ENCODE data around the gene KCNC4.

Gene KCNC4

GRCh38 chr1:110210604-110211495 is 736 bp downstream of the KCNC4 start:
- DNase-seq (ENCODE audit: insufficient read length, low spot score) (peak; percentile 17), FAIRE-seq (no peak)

GRCh38 chr1:110211496-110212168 is 1.5 kb downstream of the KCNC4 start:
- FAIRE-seq = no peak
- DNase-seq (ENCODE audit: insufficient read length, low spot score) = no peak

- FAIRE-seq (no peak), DNase-seq (ENCODE audit: insufficient read length, low spot score) (no peak)
Measured at GRCh38 chr1:110212169-110213142, 2.3 kb downstream of the KCNC4 start.

- FAIRE-seq (no peak), DNase-seq (ENCODE audit: insufficient read length, low spot score) (no peak)
Measured at GRCh38 chr1:110213143-110213540, 3.0 kb downstream of the KCNC4 start.

- no peak for DNase-seq (ENCODE audit: insufficient read length, low spot score)
- no peak for FAIRE-seq
Measured at GRCh38 chr1:110214454-110215404, 4.6 kb downstream of the KCNC4 start.

GRCh38 chr1:110215621-110216515 is 5.8 kb downstream of the KCNC4 start:
- FAIRE-seq (no peak), DNase-seq (ENCODE audit: insufficient read length, low spot score) (no peak)

GRCh38 chr1:110216844-110217444 is 6.8 kb downstream of the KCNC4 start:
- DNase-seq (ENCODE audit: insufficient read length, low spot score) (no peak), FAIRE-seq (no peak)

- FAIRE-seq (no peak), DNase-seq (ENCODE audit: insufficient read length, low spot score) (no peak)
Measured at GRCh38 chr1:110218137-110218536, 8.0 kb downstream of the KCNC4 start.

GRCh38 chr1:110218739-110219138 is 8.6 kb downstream of the KCNC4 start:
- DNase-seq (ENCODE audit: insufficient read length, low spot score) (no peak), FAIRE-seq (no peak)

GRCh38 chr1:110220324-110220723 is 10.2 kb downstream of the KCNC4 start:
- no peak for FAIRE-seq
- DNase-seq (ENCODE audit: insufficient read length, low spot score) = no peak

- FAIRE-seq (no peak), DNase-seq (ENCODE audit: insufficient read length, low spot score) (no peak)
Measured at GRCh38 chr1:110221119-110221518, 11.0 kb downstream of the KCNC4 start.

- FAIRE-seq = no peak
Measured at GRCh38 chr1:110223127-110223526, 13.0 kb downstream of the KCNC4 start.

GRCh38 chr1:110223581-110223980 is 13.5 kb downstream of the KCNC4 start:
- FAIRE-seq (no peak), DNase-seq (ENCODE audit: insufficient read length, low spot score) (no peak)

More at GRCh38 chr1:110223127-110223526, 13.0 kb downstream of the KCNC4 start:
- DNase-seq (ENCODE audit: insufficient read length, low spot score) = no peak

- FAIRE-seq (no peak), DNase-seq (ENCODE audit: insufficient read length, low spot score) (no peak)
Measured at GRCh38 chr1:110224240-110224995, 14.3 kb downstream of the KCNC4 start.

GRCh38 chr1:110225212-110225611 is 15.1 kb downstream of the KCNC4 start:
- DNase-seq (ENCODE audit: insufficient read length, low spot score) (no peak), FAIRE-seq (no peak)

GRCh38 chr1:110225756-110226404 is 15.8 kb downstream of the KCNC4 start:
- no peak for DNase-seq (ENCODE audit: insufficient read length, low spot score)
- no peak for FAIRE-seq

- FAIRE-seq (no peak), DNase-seq (ENCODE audit: insufficient read length, low spot score) (no peak)
Measured at GRCh38 chr1:110227774-110228173, 17.7 kb downstream of the KCNC4 start.

Measured in HTR-8/SVneo (cell line).